HL-60/S4 treated with phorbol 12-myristate 13-acetate at 8.2 ng/mL for 4 days and 3 days (cell line): ENCODE measurements around the gene SIRPA.

Source experiments
- in situ Hi-C: fragments of 300-500 bp; cut with MboI; formaldehyde crosslinking; loops from 2 replicates; pipeline ENCODE4 v1.15.0; 2022; ENCODE audit warnings: low sequenced_read_pairs

The SIRPA gene

GRCh38 chr20:1979106-1979778, 84.0 kb downstream of the SIRPA start:
- in situ Hi-C loops, result loop anchor here (25.0 kb wide), 1 partner anchor 183 kb away; no protein-coding TSS in a partner anchor

GRCh38 chr20:1982686-1983085, 87.5 kb downstream of the SIRPA start:
- in situ Hi-C loops, result loop anchor here (25.0 kb wide), 1 partner anchor 180 kb away; no protein-coding TSS in a partner anchor

- in situ Hi-C loops, result loop anchor here (25.0 kb wide), 1 partner anchor 179 kb away; no protein-coding TSS in a partner anchor
Observed at GRCh38 chr20:1983301-1983700, 88.1 kb downstream of the SIRPA start.

- in situ Hi-C loops, result loop anchor here (25.0 kb wide), 1 partner anchor 174 kb away; no protein-coding TSS in a partner anchor
Observed at GRCh38 chr20:1987826-1988225, 92.6 kb downstream of the SIRPA start.
